Frontal cortex (tissue), 4 donors: ENCODE data around the gene NTMT1. TPM values are rescaled to one million over a fixed set of nuclear protein-coding genes. Genes with fewer than 3 reads are reported as not detected.

Experiments
- DNase-seq, 2 donors: peaks; one replicate each; pipeline ENCODE4 v3.0.0; 2012; ENCODE audit warnings: low spot score in 2 of 2
- FAIRE-seq: peaks from 2 replicates; lab custom pipeline; 2012; peaks lifted over from hg19 to GRCh38; lab: Jason Lieb, UNC
- total RNA-seq: library from RNA; depleted of rRNA; stranded (reverse); fragments of >200 nt; gene quantifications from one replicate; pipeline ENCODE4 v1.2.3, GENCODE V29; 2014
- donor health status: control.
- donor health status: control.
- donor health status: control.

The NTMT1 gene
- total RNA-seq, 1 donor from 2014 or later, result 11.4 TPM

DNA sequence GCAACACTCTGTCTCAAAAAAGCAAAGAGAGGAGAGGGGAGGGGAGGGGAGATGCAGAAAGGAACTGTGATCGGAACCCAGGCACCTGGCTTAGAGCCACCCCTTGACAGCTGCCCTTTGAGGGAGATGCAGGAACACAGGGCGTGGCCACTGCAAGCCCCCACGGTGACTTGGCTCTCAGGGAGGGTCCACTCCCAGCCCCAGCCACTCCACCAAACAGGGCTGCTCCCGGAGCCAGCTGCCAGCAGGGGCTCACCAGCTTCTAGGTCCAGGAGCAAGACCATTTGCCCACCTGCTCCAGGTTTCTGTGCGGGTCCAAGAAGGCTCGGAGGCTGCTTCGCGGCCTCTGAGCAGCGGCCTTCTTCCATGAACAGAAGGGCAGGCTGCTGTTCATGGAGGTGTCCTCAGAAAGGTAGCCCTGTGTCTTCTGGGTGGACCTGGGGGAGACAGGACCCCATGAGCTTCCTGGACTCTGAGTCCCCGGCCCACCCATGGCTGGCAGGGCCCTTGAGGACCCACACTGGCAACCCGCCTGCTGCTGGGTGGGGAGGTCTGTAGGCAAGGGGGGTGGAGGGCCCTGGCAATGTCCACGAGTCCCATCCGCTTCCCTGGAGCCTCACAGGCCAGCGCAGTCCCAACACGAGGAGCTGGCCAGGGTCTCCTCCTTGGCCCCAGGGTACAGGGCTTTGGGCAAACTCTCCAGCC lies 13.0 kb upstream of the NTMT1 start:
- no peak for DNase-seq

DNA sequence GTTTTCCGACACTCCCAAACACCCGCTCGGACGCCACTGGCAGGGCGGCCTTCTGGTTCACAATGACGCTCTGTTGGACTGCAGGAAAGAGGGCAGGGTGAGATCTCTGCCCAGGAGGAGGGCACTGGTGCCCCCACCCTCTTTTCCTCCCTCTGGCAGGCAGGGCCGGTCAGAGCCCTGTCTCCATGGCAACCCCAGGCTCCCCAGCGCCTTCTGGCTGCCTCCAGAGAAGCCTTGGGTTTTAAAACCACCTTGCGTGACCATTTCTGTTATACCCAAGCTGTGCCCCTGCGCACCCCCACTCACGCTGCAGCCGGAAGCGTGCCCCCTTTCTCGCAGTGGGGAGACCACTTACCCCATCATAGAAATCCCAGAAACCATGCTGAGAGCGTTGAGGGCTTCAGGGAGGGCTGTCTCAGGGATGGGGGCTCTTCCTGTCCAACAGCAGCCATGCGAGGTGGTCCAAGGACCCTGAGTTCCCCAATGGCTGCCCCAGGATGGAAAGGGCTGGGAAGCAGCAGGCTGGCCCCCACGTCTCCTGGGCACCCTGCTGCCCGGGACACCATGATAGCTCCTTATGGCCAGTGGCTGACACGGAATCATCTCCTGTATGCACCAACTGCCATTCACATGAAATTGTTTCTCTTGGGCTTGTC lies 12.3 kb upstream of the NTMT1 start:
- no peak for FAIRE-seq
- peak; percentile 90 to 91 for DNase-seq

More for the DNA sequence above, 13.0 kb upstream of the NTMT1 start:
- no peak for FAIRE-seq

DNA sequence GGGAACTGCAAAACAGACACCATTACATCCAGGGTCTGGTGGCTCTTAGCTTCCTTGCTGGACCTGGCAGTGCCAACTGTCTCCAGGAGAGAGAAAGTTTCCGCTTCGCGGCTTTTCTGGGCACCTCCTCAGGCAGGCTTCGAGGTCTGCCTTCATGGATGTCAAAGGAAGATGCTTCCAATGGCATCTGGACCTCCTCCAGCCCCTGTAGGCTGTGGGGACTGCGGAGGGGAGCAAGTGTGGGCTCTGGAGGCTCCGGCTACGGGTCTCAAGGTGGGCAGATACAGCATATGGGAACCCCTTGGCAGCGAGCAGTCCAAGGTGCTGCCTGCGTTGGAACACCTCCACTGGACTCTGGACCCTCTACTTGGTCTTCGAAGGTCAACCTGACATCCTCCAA lies 11.0 kb upstream of the NTMT1 start:
- DNase-seq, result no peak
- FAIRE-seq, result no peak

DNA sequence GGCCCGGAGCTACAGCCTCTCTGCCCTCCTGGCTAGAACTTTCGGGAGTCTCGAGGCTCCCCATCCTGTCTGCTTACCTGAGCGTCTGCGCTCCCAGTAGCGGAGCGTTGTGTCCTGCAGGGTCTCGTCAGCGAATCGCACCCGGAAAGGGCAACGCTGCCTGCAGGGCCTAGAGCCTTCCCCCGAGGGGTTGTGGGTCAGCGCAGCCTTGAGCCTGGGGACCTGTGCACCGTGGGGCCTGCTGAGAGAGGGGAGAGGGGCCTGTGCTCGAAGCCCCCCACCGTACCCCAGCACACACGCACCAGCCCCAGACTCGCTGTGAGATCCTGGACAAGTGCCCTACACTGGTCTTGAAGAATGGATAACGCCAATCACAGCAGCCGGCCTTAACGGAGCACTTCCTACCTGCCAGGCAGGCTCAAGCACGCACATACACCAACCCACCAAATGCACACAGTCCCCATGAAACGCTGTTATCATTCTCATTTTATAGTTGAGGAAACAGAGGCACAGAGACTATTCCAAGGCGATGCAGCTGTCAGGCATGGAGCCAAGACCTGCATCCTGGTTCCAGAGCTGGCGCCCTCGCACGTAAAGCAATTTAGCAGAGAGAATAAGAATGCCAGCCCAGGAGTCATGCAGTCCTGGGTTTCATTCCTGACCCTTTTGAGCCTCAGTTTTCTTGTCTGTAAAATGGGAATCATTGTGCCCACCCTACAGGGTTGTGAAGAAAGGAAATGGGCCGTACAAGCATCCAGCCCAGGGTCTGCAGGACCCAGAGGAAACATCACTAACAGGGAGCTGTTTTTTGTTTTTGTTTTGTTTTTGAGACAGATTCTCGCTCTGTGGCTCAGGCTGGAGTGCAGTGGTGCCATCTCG lies 10.3 kb upstream of the NTMT1 start:
- FAIRE-seq, result no peak
- DNase-seq, result no peak

DNA sequence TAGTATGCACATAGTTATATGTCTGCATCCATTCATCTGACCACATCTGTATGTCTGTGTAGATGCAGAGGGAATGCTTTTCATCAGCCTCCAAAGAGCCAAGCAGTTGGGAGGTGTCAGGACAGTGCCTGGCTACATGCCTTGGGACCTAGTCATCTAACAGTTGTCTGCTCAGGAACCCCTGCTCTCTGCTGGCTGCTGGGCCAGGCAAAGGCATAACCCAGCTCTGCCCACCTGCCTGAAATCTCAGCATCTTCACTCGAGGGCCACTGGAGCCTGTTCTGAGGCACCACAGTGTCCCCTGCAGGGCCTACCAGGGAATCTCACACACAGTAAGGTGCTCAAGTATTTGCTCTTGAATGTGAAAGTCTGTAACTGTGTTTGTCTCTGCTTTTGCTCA lies 8.8 kb upstream of the NTMT1 start:
- FAIRE-seq, result no peak
- no peak for DNase-seq

DNA sequence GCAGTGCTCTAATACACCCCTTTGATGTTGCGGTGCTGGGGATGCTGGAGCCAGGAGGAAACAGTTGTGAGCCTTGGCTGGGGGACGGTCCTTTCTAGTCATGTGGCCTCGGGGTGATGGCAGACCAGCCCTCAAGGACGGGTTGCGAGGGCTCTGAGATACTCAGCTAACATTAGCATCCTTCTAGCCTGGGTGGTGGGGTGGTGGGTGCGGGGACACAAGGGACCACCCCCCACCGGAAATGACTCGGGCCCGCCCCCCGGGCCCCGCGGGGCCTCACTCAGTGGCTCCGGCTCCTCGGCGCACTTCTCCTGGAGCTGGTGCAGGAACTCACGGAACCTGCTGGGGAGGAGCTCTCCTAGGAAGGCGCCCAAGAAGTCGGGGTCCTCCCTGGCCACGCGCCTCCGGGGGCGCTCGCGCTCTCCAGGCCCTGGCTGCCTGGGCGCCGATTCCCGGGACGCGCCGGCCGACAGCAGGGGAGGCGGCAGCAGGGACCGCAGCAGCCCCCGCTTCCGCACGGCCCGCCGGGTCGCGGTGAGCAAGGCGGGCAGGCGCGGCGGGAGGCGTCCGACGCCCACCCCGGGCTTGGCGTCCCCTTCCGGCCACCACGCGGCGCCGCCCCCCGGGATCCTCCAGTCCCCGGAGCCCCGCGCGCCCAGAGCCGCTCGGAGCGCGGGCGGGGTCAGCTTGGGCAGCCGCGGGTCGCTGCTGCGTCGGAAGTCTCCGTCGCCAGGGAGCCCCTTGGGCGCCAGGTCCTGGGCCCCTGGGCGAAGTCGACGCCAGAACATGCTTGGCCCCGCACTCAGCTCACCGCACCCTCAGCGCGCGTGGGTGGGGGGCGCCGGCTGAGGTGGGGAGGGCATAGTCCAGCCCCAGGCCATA lies 5.9 kb upstream of the NTMT1 start:
- FAIRE-seq, result no peak

DNA sequence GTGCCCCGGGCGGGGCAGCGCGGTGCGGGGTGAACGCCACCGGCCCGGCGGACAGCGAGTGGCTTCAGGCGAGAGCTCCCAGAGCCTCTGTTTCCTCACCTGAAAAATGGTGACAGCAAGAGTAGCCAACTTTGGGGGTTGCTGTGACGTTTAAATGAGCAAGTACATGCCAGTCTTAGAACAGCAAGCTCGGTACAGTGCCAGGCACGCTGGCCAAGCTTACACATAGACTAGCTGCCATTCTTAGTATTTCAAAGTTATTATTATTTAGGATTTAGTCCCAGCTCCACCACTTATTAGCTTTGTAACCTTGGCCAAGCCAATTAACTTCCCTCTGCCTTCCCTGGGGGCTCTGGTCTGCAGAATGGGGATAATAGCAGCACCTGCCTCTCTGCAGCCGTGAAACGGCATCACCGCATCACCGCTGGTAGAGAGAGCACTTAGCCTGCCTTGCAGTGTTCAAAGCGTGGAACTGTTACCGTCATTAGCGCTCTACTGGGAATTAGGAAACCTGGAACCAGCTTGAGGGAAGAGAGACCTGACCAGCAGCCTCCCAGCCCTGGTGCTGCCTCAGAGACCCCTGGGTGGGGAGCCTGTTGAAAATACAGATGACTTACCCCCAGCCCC lies 5.2 kb upstream of the NTMT1 start, which contains the start of gene C9orf50:
C9orf50 (minus strand) TSS at position 433 of the 627 bp plus-strand sequence. CDS start 527 bp downstream, outside the sequence.
- DNase-seq, result no peak
- no peak for FAIRE-seq

More for the DNA sequence above, 5.9 kb upstream of the NTMT1 start:
- DNase-seq, result peak in 1 of 2 donors; percentile 68

DNA sequence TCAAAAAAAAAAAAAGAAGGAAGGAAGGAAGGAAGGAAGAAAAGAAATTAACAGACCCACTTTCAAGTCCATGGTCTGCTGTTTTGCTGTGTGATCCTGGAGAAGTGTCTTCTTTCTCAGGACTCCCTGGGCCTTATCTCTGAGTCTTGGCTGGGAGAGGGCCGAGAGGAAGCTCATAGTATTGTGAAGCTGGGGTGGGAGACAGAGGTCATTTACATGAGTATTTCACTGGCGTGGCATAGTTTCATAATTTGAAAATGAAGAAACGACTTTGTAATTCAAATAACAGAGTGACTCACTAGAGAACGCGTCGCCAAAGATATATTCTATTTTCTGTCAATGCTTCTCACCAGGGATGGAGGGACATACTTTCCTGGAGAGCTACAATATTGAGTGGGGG lies 2.6 kb upstream of the NTMT1 start:
- DNase-seq (no peak), FAIRE-seq (no peak)

DNA sequence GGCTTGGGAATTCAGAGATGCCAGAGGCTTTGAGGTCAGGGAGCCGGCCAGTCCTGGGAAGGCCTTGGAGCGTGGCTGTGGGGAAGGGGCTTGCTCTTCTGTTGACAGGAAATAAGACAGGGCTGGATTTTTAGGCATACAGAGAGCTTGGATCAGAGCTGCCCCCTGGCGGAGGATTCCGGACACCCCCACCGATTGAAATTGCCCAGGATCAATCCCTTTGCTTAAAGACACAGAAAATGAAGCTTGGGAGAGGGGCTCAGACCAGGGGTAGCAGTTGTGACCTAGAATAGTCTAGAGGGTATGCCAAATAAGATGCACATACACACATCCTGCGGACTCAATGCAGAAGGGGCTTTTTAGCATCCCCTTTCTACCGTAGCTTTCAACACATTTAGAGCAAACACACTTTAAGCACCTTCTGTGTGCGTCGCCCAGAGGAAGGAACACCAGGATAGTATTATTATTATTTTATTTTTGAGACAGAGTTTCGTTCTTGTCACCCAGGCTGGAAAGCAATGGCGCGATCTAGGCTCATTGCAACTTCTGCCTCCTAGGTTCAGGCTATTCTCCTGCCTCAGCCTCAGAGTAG lies 1.7 kb upstream of the NTMT1 start:
- DNase-seq, result no peak
- no peak for FAIRE-seq

DNA sequence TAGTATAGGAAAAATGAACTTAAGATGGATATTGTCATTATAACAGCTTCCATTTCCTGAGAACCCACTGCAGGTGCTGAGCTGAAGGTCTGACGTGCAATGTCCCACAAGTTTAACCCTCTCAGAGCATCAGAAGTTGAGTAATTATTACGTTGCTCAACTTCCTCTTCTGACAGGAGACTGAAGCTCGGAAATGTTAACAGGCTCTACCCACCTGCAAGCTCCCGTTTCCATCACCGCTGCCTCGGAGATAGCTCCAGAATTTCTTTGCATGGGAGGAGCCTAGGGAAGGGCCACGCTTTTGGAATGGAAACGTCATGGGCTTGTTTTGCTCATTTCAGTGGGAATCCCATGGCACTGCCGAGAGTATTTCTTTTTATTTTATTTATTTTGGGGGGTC lies 1.0 kb upstream of the NTMT1 start:
- FAIRE-seq (no peak), DNase-seq (no peak)

DNA sequence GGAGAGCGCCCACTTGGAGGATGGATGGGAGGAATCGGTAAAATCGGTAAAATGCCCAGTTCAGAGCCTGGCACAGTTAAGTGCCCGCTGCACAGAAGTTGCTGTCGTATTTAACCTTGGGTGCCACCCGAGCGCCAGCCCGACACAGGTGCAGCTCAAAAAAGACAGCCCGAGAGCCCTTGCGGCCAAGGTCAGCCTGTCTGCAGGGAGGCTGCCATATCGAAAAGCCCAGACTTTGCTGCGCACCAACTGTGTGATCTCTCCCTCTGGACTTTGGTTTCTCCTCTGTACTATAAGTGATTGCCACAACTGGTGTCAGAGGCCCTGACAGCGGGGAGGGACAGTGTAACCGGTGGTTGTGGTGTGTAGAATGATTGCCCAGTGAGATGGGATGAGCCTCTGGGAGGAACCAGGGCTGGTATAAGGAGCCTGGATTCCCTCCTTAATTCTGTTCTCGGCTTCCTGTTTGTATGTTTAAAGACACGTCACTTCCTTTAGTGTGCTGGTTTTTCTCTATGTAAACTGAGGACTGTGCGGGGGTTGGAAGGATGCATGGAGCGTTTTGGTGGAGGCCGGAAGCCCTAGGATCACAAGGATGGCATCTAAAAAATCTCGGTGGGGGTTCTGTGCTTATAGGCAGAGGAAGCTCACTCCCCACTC lies 792 bp downstream of the NTMT1 start:
- FAIRE-seq (no peak), DNase-seq (no peak)

DNA sequence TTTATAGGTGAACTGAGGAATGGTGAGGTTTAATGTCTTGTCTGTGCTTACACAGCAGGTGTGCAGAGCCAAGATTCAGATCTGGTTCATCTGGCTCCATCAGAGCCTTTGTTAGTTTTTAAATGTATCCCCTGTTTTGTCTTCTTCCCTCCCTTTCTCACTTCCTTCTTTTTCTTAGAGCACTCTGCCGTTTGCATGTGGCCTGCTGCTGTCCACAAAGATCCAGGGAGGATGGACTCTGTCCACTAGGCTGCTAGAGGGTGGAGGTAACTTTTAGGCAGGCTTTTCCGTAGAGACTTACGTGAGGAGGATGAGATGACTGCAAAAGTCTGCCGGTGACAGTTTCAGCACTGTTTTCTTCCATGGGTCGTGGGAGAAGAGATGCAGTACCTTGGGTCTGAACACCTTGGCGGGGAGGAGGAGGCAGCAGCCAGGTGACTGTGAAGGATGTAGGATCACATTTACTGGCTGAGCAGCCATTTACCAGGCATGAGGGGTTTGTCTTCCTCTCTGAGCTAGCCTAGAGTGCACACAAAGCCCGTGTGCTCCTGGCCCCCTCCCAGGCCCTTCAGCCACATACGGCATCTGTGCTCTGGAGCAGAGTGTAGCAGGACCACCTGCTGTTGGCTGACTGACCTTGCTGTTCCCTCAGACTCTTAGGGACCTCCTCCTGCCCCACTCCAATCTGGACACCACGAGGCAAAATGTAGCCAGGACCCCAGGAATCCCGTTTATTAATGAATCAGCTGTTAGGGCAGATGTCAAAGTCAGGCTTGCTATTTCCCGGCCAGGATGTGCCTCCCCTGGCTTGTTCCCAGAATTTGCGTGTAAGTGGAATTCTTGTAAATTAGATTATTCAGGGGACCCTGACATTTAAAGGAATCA lies 1.8 kb downstream of the NTMT1 start:
- FAIRE-seq, result no peak
- DNase-seq, result no peak

DNA sequence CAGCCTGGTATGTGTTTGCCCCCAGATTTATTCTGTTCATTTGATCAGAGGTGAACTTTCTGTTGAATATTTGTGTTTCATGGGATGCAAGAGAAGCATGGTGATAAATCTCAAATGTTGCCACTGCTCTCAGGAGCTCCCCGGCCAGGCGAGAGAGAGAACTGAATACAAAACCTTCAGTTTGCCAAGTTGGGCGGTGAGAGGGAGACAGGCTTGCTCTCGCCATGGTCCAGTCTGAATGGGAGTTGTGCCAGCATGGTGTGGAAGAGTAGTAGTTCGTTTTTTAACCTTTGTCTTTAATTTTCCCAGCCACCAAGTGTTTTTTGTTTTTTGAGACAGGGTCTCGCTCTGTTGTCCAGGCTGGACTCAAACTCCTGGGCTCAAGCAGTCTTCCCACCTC lies 2.7 kb downstream of the NTMT1 start:
- FAIRE-seq (no peak), DNase-seq (no peak)

DNA sequence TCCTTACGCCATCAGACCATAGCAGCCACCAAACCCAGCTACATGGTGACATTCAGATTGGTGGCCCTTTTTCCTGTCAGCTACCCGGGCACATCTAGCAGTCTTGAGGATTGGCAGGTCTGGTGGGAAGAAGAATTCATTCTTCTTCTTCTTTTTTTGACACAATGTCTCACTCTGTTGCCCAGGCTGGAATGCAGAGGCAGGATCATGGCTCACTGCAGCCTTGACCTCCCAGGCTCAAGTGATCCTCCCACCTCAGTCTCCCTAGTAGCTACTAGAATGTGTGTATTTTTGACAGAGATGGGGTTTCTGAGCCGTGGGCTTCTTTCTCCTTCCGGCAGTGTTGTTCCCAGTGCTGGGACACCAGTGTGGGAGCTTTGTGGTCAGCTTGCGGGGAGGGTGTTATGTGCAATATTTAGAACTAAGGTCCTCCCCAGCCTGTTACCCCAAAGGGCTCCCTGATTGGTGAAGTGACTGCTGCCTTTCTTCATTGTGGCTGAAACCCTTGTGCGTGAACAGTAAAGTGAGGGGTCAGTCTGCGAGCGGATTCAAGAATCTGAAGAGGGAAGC lies 3.4 kb downstream of the NTMT1 start:
- DNase-seq (no peak), FAIRE-seq (no peak)

DNA sequence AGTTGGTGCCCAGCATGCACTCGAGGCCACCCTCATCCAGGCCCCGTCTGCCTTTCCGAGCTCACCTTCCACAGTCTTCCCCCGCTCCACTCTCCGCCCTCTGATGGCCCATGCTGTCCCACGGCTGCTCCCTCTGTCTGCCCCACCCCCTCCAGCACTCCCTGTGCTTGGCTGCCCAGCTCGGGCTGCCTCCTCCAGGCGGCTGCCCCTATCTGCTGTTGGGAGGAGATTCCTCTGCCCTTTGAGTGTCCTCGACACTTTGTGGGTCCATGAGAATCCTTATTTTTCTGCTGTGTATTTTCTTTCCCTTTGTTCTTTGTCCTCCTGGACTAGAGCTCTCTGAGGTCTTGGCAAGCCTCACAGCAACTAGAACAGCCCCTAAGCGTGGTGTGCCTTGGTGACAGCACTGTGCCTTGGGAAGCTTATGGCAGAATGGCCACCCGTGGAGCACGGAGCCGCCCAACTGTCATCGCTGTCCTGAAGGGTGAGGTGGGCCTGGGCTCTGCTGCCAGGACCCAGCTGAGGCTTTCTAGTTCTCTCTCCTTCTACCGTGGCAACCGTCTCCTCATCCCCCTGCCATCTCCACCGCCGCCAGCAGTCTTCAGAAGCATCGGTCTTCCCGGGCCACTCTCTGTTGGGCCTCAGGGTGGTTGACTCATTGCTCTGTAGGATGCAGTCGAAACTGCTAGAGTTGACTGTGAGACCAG lies 5.2 kb downstream of the NTMT1 start:
- DNase-seq, result no peak
- FAIRE-seq, result no peak

DNA sequence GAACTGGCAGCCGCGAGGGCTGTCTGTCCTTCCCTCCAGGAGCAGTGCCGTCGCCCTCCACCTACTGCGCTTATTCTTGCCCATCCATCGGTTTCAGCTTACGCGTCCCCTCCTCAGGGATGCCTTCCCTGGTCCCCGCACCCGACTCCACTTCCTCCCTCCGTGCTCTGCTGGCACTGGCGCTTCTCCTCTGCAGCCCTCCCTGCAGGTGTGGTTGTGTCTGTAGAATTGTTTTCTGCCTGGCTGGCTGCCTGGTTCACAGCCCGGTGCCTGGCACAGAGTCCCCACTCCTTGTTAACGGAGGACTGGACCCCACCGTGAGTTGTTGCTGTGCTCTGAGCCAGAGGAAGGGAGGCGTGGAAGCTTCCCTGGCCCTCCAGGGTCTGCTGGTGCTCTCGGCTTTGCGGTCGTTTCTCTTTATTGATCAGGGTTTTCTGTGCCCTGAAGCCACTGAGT lies 5.7 kb downstream of the NTMT1 start:
- no peak for DNase-seq
- no peak for FAIRE-seq
